GM12891 (cell line): Measurements from ENCODE around the gene HDAC4.

Experiments
- DNase-seq: peaks from one replicate; pipeline ENCODE4 v3.0.0; 2011; ENCODE audit warnings: low spot score; ENCODE audit not compliant: insufficient read length
- FAIRE-seq: peaks from 2 replicates; lab custom pipeline; 2011; peaks lifted over from hg19 to GRCh38; lab: Jason Lieb, UNC
- PAX5 ChIP-seq: IDR thresholded peaks from 2 replicates; pipeline ENCODE4 v1.6.1; 2011; ENCODE audit warnings: low read length, moderate library complexity, mild to moderate bottlenecking; ENCODE audit not compliant: insufficient read depth, severe bottlenecking
- POLR2A ChIP-seq: IDR thresholded peaks from 2 replicates; pipeline ENCODE4 v1.6.1; 2011; ENCODE audit warnings: low read depth, low read length, control low read depth
- POLR2AphosphoS5 ChIP-seq: IDR thresholded peaks from 2 replicates; pipeline ENCODE4 v1.6.1; 2011; ENCODE audit warnings: low read depth, low read length, control low read depth
- POU2F2 ChIP-seq: IDR thresholded peaks from 2 replicates; pipeline ENCODE4 v1.6.1; 2011; ENCODE audit warnings: low read depth, mild to moderate bottlenecking, control low read depth, low read length, moderate library complexity
- SPI1 ChIP-seq: IDR thresholded peaks from 2 replicates; pipeline ENCODE4 v1.6.1; 2011; ENCODE audit warnings: low read depth, low read length, control low read depth
- TAF1 ChIP-seq: IDR thresholded peaks from 2 replicates; pipeline ENCODE4 v1.6.1; 2011; ENCODE audit warnings: low read depth, low read length, control low read depth

Gene HDAC4

GRCh38 chr2:239129147-239129920, 271.5 kb downstream of the HDAC4 start:
- FAIRE-seq (no peak), DNase-seq (no peak)
- TF ChIP-seq POLR2AphosphoS5 (no peak), POLR2A (no peak), SPI1 (no peak), POU2F2 (no peak), PAX5 (no peak), TAF1 (no peak)

GRCh38 chr2:239128706-239129105, 272.1 kb downstream of the HDAC4 start:
- DNase-seq (no peak), FAIRE-seq (no peak)
- TF ChIP-seq POU2F2: no peak
- TF ChIP-seq POLR2A: no peak
- TF ChIP-seq TAF1: no peak
- TF ChIP-seq PAX5: no peak
- no peak for TF ChIP-seq SPI1
- TF ChIP-seq POLR2AphosphoS5: no peak

DNA sequence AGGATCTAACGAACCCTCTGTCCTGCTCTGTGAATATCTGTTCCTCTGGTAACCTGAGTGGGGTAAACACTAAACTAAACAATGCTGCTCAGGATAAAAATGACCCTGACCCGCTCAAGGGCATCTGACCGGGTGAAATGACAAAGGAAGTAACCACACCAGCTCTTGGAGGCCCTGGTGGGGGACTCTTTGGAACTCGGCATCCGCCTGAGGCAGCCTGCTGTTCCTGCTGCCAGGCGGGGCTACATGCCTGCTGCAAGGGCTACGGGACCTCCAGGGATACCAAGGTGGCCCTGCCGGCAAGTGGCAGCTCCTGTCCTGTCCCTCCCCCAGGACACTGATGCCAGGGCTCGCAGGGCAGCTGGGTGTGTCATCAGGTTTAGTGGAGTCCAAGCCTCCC, 273.3 kb downstream of the HDAC4 start:
- FAIRE-seq: no peak

GRCh38 chr2:239125726-239126675, 274.8 kb downstream of the HDAC4 start:
- DNase-seq: no peak
- no peak for TF ChIP-seq POLR2A
- no peak for TF ChIP-seq POU2F2
- no peak for TF ChIP-seq POLR2AphosphoS5
- no peak for TF ChIP-seq TAF1
- no peak for TF ChIP-seq SPI1
- no peak for FAIRE-seq

More for the DNA sequence above, 273.3 kb downstream of the HDAC4 start:
- no peak for TF ChIP-seq POLR2A
- TF ChIP-seq PAX5: no peak
- no peak for TF ChIP-seq POU2F2
- TF ChIP-seq TAF1: no peak
- no peak for TF ChIP-seq POLR2AphosphoS5
- no peak for TF ChIP-seq SPI1
- no peak for DNase-seq

DNA sequence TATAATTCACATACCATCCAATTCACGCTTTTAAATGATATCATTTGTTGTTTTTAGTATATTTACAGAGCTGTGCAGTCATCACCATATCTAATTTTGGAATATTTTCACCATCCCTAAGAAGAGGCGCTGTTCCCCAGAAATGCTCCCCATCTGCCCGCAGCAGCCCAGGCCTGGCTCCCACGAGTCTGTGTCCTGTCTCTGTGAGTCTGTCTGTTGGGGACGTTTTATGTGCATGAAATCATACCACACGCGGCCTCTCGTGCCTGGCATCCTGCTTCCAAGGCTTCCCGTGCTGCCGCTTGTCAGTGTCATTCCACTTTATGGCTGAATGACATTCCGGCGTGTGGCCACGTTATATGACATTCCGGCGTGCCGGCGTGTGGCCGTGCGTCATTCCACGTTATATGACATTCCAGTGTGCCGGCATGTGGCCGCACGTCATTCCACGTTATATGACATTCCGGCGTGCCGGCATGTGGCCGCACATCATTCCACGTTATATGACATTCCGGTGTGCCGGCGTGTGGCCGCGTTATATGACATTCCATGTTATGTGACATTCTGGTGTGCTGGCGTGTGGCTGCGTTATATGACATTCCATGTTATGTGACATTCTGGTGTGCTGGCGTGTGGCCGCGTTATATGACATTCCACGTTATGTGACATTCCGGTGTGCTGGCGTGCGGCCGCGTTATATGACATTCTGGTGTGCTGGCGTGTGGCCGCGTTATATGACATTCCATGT, 276.5 kb downstream of the HDAC4 start:
- DNase-seq: no peak
- FAIRE-seq: peak; percentile 91
- TF ChIP-seq TAF1: no peak
- TF ChIP-seq POU2F2: no peak
- no peak for TF ChIP-seq PAX5
- TF ChIP-seq POLR2A: no peak
- TF ChIP-seq SPI1: no peak
- no peak for TF ChIP-seq POLR2AphosphoS5

DNA sequence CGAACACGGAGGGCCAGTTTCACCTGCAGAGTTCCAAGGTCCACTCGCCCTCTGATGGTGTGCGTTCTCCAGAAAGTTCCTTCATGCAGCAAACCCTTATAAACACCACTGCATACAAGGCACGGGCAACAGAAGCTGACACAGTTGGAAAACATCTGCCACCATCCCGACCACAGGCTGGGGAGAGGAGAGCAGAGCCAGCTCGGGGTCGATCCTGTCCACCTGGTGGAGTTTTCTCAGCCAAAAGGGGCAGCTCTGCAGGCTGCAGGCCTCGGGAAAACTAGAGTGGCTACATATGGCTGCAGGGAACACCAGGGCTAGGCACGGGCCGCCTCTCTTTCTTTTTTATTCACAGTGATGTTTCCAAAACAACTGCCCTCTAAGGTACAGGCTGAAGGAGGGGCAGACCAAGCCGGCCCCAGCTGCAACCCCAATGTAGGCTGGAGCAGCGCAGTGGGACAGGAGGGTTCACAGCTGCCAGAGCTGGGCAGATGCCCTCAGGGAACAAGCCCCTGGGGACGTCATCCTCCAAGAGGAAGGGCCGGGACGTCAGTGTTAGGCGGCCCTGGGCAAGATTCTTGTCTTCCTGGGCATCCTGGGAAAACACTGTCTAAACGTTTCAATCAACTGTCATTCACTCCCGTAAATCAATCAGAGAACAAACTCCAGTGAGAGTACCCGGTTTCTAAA, 278.3 kb downstream of the HDAC4 start:
- no peak for TF ChIP-seq POU2F2
- TF ChIP-seq SPI1: no peak
- TF ChIP-seq TAF1: no peak
- no peak for DNase-seq
- FAIRE-seq: no peak

DNA sequence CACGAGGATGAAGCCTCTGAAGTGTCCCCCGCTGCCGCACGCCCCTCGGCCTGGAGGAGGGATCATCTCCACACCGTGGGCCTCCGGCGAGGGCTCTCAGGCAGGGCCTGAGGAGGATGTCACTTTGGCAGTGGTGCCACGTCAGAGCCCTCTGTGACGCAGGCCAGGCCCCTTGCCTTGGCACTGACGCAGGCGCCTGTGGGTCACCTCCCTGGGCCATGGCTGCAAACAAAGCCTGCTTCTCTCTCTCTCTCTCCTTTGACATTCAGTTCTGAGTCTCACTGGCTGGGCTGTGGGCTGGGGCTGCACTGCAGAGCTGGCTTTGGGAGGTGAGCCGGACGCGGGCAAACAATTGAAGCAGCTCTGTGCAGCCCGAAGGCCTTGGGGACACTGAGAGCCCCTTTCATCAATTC, 279.2 kb downstream of the HDAC4 start:
- DNase-seq (no peak), FAIRE-seq (no peak)
- no peak for TF ChIP-seq SPI1
- no peak for TF ChIP-seq POLR2AphosphoS5
- no peak for TF ChIP-seq PAX5
- TF ChIP-seq POLR2A: no peak
- TF ChIP-seq TAF1: no peak
- no peak for TF ChIP-seq POU2F2

GRCh38 chr2:239120664-239121063, 280.2 kb downstream of the HDAC4 start:
- TF ChIP-seq SPI1 (no peak), TAF1 (no peak), POLR2A (no peak), POU2F2 (no peak), PAX5 (no peak), POLR2AphosphoS5 (no peak)
- no peak for DNase-seq
- FAIRE-seq: no peak
